Activated CD4-positive, alpha-beta T cell treated with anti-CD3 and anti-CD28 coated beads for 36 hours (primary cell): Measurements from ENCODE around the gene PCF11. TPM values are rescaled to one million over a fixed set of nuclear protein-coding genes. Genes with fewer than 3 reads are reported as not detected.

ENCODE experiments used
- ATAC-seq: fragments of 200-7000 bp; cut with Tn5 transposase; one replicate; pipeline ENCODE4 v1.10.0; 2021; ENCODE audit warnings: mild to moderate bottlenecking, moderate library complexity
- CTCF ChIA-PET: fragments of 350-600 bp; sonication (Branson Sonifier 250); formaldehyde crosslinking; loops from one replicate; lab custom pipeline; 2021; ENCODE audit warnings: antibody characterized with exemption; lab: Charles Lee
- POLR2A ChIA-PET: fragments of 350-600 bp; sonication (Branson Sonifier 250); formaldehyde crosslinking; loops from one replicate; lab custom pipeline; 2021; ENCODE audit warnings: antibody characterized with exemption, inconsistent platforms; lab: Charles Lee
- DNase-seq: peaks from one replicate; pipeline ENCODE4 v3.0.0-alpha.2; 2020
- H3K27ac Mint-ChIP-seq: one replicate; pipeline ENCODE4 v1.8.0; 2021; ENCODE audit warnings: mixed read lengths
- H3K27me3 Mint-ChIP-seq: one replicate; pipeline ENCODE4 v1.8.0; 2021; ENCODE audit warnings: mixed read lengths
- H3K36me3 Mint-ChIP-seq: one replicate; pipeline ENCODE4 v1.8.0; 2021; ENCODE audit warnings: low read depth, mixed read lengths
- H3K4me1 Mint-ChIP-seq: one replicate; pipeline ENCODE4 v1.8.0; 2021; ENCODE audit warnings: mixed read lengths
- H3K4me3 Mint-ChIP-seq: one replicate; pipeline ENCODE4 v1.8.0; 2021; ENCODE audit warnings: mild to moderate bottlenecking, moderate library complexity, mixed read lengths
- H3K9me3 Mint-ChIP-seq: one replicate; pipeline ENCODE4 v1.8.0; 2021; ENCODE audit warnings: low read depth, mixed read lengths
- intact Hi-C, 2 experiments: fragments of 100-400 bp; cut with DNase I in 1 of 2; cut with micrococcal nuclease in 1 of 2; formaldehyde crosslinking; loops; one replicate each; pipeline versions ENCODE4 v1.14.2 to v1.15.1; 2022 to 2024; cut with DNase I, micrococcal nuclease
- total RNA-seq, 2 experiments: library from RNA; stranded (reverse); gene quantifications; one replicate each; pipeline ENCODE4 v1.2.3, GENCODE V29; 2021

Gene PCF11
- total RNA-seq, 2 experiments from 2014 or later = 55.3 to 70.8 TPM

DNA sequence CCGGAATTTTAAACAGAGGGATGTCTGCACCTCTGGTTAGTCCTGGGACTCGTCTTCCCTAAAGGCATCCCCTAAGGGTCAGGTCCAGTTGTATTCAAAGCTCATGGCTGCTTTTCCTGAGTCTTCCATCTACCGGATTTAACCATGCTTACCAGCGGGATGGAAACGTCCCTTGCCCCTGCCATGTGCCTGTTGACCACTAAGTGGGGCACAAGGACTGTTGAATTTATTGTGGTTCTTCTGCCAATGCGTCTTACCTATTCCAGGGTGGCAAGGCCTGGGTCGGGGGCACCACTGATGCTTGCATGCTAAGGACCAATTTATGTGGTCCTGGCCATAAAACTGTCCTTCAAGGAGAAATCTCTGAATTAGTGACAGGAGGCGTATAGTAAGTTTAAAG, 62.2 kb downstream of the PCF11 start:
- POLR2A ChIA-PET = no interaction called here
- no peak for ATAC-seq
- intact Hi-C loops = no loop called here
- Mint-ChIP-seq H3K4me1 (no peaks in the 10 kb centered on the region), H3K27ac (no peak overlapping the region), H3K9me3 (no peaks in the 10 kb centered on the region), H3K4me3 (no peak overlapping the region), H3K36me3 (no peaks in the 10 kb centered on the region), H3K27me3 (no peaks in the 10 kb centered on the region)
- no peak for DNase-seq
- CTCF ChIA-PET = no interaction called here

DNA sequence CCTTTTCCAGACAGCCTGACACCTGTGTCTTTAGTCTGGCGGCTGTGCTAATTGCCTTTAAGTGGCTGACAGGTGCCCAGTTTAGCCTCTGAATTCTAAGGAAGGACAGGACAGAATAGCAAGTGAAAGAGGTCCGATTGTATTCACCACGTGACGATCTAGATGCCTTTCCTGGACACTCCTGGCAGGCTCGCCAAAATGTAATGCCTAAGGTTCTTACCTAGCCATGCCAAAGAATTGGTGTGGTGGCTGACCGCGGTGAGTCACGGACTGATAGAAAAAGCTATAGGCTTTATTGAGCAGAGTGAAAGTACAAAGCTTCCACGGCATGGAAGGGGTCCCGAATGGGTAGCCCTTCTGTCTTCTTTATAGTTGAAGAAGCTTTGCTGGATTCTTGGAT, 63.3 kb downstream of the PCF11 start:
- intact Hi-C loops = no loop called here
- H3K4me3 Mint-ChIP-seq = no peak overlapping the region
- ATAC-seq (no peak), DNase-seq (no peak)
- ChIA-PET POLR2A (no interaction called here), CTCF (interaction anchor here (0.5 to 2.6 kb wide), 3 partner anchors 30 to 386 kb away, joined by 3 to 9 read pairs (median 3); no protein-coding TSS in a partner anchor)
- no peaks in the 10 kb centered on the region for H3K27me3 Mint-ChIP-seq
- H3K9me3 Mint-ChIP-seq = no peaks in the 10 kb centered on the region
- H3K36me3 Mint-ChIP-seq = no peaks in the 10 kb centered on the region
- no peak overlapping the region for H3K27ac Mint-ChIP-seq
- no peaks in the 10 kb centered on the region for H3K4me1 Mint-ChIP-seq

DNA sequence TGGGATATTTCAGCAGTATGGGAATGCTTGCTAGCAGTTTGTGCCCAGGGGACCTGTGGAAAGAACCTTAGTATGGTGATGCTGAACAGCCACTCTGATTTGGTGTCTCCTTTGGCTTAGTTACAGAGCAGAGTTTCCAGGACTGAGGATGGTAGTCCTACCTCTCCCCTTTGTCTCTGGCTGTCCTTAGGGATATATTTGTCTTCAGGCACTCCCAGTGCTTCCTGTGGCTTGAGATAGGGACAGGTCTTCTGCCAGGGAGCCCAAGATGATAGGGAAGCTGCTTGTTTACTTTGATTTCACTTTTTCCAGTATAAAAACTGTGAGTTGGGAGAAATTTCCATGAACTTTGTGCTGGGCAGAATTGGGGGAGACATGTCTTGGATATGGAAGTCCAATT, 64.8 kb downstream of the PCF11 start:
- no peak overlapping the region for H3K27ac Mint-ChIP-seq
- no peaks in the 10 kb centered on the region for H3K36me3 Mint-ChIP-seq
- intact Hi-C loops = no loop called here
- DNase-seq (no peak), ATAC-seq (no peak)
- H3K4me3 Mint-ChIP-seq = no peak overlapping the region
- H3K27me3 Mint-ChIP-seq = no peaks in the 10 kb centered on the region
- H3K4me1 Mint-ChIP-seq = no peaks in the 10 kb centered on the region
- ChIA-PET CTCF (interaction anchor here (2.6 kb wide), 1 partner anchor 29 kb away, joined by 9 read pairs; no protein-coding TSS in a partner anchor), POLR2A (interaction anchor here (0.7 kb wide), 1 partner anchor 297 kb away, joined by 3 read pairs; no protein-coding TSS in a partner anchor)
- H3K9me3 Mint-ChIP-seq = no peaks in the 10 kb centered on the region

DNA sequence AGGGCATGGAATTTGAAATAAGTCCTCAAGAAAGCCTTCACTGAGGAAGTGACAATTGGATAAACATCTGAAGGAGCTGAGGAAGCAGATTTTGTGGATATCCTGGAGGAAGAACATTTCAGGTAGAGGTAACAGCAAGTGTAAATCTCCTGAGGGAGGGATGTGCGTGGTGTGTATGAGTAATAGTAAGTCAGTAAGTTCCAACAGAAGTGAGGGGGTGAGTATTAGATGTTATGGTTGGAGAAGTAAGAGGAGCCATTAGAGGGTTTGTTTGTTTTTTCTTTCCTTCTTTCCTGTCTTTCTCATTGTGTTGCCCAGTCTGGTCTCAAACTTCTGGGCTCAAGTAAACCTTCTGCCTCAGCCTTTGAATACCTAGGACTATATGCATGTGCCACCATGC, 65.6 kb downstream of the PCF11 start:
- DNase-seq (no peak), ATAC-seq (no peak)
- no peaks in the 10 kb centered on the region for H3K4me1 Mint-ChIP-seq
- no peaks in the 10 kb centered on the region for H3K9me3 Mint-ChIP-seq
- no peak overlapping the region for H3K27ac Mint-ChIP-seq
- no peaks in the 10 kb centered on the region for H3K36me3 Mint-ChIP-seq
- CTCF ChIA-PET = interaction anchor here (2.6 kb wide), 1 partner anchor 28 kb away, joined by 9 read pairs; no protein-coding TSS in a partner anchor
- intact Hi-C loops = no loop called here
- POLR2A ChIA-PET = no interaction called here
- H3K27me3 Mint-ChIP-seq = no peaks in the 10 kb centered on the region
- H3K4me3 Mint-ChIP-seq = no peak overlapping the region

DNA sequence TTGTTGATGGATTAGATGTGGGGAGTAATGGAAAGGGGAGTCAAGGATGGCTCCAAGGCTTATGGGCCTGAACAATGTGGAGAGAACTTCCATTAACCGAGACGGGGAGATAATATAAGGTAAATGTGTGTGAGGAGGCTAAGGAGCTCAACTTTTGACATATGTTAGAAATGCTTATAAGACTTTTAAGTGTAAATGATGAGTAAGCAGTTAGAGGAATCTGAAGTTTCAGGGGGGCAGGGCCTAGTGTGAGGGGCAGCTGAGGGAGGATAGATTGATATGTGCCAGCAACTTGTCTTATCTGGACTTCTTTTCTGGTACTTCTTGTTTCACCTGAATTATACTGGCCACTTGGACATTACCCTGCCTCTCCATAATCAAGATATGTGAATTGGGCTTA, 66.5 kb downstream of the PCF11 start:
- POLR2A ChIA-PET = no interaction called here
- H3K4me1 Mint-ChIP-seq = no peaks in the 10 kb centered on the region
- ATAC-seq = no peak
- no peak for DNase-seq
- CTCF ChIA-PET = no interaction called here
- intact Hi-C loops = no loop called here
- no peak overlapping the region for H3K27ac Mint-ChIP-seq
- no peaks in the 10 kb centered on the region for H3K27me3 Mint-ChIP-seq
- no peaks in the 10 kb centered on the region for H3K9me3 Mint-ChIP-seq
- H3K4me3 Mint-ChIP-seq = no peak overlapping the region
- H3K36me3 Mint-ChIP-seq = no peaks in the 10 kb centered on the region

DNA sequence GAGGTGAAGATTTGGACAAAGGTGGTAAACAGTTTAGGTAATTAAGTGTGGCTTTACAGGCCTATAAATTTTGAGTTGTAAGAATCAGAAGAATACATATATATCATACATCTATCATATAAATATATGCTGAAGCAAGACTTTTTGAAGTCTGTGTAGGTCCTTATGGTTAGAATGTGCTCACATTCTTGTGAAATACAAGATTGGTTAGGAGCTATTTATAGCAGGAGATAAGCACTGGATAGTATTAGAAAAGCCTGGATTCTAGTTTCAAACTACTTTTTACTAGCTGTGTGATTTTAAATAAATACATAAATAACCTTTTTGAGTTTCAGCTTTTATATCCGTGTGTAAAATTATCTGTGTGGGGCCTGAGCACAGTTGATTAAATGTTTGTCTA, 78.9 kb downstream of the PCF11 start:
- Mint-ChIP-seq H3K36me3 (no peaks in the 10 kb centered on the region), H3K4me3 (no peak overlapping the region), H3K27me3 (no peaks in the 10 kb centered on the region), H3K27ac (no peak overlapping the region), H3K9me3 (no peaks in the 10 kb centered on the region), H3K4me1 (no peaks in the 10 kb centered on the region)
- ATAC-seq = no peak
- intact Hi-C loops = no loop called here
- DNase-seq = no peak
- ChIA-PET POLR2A (no interaction called here), CTCF (interaction anchor here (1.0 to 5.3 kb wide), 4 partner anchors 14 to 368 kb away, joined by 3 to 28 read pairs (median 3); no protein-coding TSS in a partner anchor)

Other genes with a start within 250 kb of the PCF11 start
- gene RAB30, start 85.2 kb upstream of the PCF11 start, total RNA-seq = 10 to 100 TPM; 11.4 to 13.2 TPM
- gene ANKRD42, start 36.6 kb downstream of the PCF11 start, total RNA-seq = 1 to 10 TPM; 3.1 to 4.9 TPM
- 10 to 100 TPM; 30.4 to 32.8 TPM for gene CCDC90B, start 129.2 kb downstream of the PCF11 start, total RNA-seq